KMS-11 (cell line): ENCODE results near the gene THEM4.

Experiments
- H2AFZ ChIP-seq: fragments of 200-600 bp; sonication (generic); 2 replicates; pipeline ENCODE4 v1.6.1; 2016; ENCODE audit warnings: antibody characterized with exemption, mixed run types, low read depth
- H3K27ac ChIP-seq: fragments of 200-600 bp; sonication (generic); 2 replicates; pipeline ENCODE4 v1.6.1; 2016; ENCODE audit warnings: mild to moderate bottlenecking, mixed run types
- H3K27me3 ChIP-seq: fragments of 200-600 bp; sonication (generic); 2 replicates; pipeline ENCODE4 v1.6.1; 2017; ENCODE audit warnings: mild to moderate bottlenecking, low read depth, mixed run types, moderate library complexity; ENCODE audit not compliant: insufficient read depth
- H3K36me3 ChIP-seq: fragments of 200-600 bp; sonication (generic); 2 replicates; pipeline ENCODE4 v1.6.1; 2017; ENCODE audit warnings: mild to moderate bottlenecking, mixed run types; ENCODE audit not compliant: insufficient read depth
- H3K4me1 ChIP-seq: fragments of 200-600 bp; sonication (generic); 2 replicates; pipeline ENCODE4 v1.6.1; 2016; ENCODE audit warnings: mild to moderate bottlenecking, low read depth, mixed run types; ENCODE audit not compliant: poor library complexity, severe bottlenecking
- H3K4me2 ChIP-seq: fragments of 200-600 bp; sonication (generic); 2 replicates; pipeline ENCODE4 v1.7.0; 2016; ENCODE audit warnings: mild to moderate bottlenecking, mixed run types
- H3K4me3 ChIP-seq: fragments of 200-600 bp; sonication (generic); IDR thresholded peaks from 2 replicates; pipeline ENCODE4 v1.6.1; 2017; ENCODE audit warnings: low read depth, low read length, mixed read lengths; ENCODE audit not compliant: insufficient read depth
- H3K79me2 ChIP-seq: fragments of 200-600 bp; sonication (generic); 2 replicates; pipeline ENCODE4 v1.6.1; 2016; ENCODE audit warnings: low read depth, mixed run types; ENCODE audit not compliant: insufficient read depth
- H3K9ac ChIP-seq: fragments of 200-600 bp; sonication (generic); 2 replicates; pipeline ENCODE4 v1.6.1; 2016; ENCODE audit warnings: mild to moderate bottlenecking, mixed run types
- H4K20me1 ChIP-seq: fragments of 200-600 bp; sonication (generic); 2 replicates; pipeline ENCODE4 v1.6.1; 2016; ENCODE audit warnings: mild to moderate bottlenecking, mixed run types; ENCODE audit not compliant: insufficient read depth
- TF ChIP-seq, protein P1 (sequence below): fragments of 200-600 bp; sonication (generic); conservative IDR thresholded peaks from 2 replicates; pipeline ENCODE4 v1.6.1; 2017; ENCODE audit warnings: low read depth, mild to moderate bottlenecking, antibody characterized with exemption, low read length, moderate library complexity, mixed read lengths

Gene THEM4

DNA sequence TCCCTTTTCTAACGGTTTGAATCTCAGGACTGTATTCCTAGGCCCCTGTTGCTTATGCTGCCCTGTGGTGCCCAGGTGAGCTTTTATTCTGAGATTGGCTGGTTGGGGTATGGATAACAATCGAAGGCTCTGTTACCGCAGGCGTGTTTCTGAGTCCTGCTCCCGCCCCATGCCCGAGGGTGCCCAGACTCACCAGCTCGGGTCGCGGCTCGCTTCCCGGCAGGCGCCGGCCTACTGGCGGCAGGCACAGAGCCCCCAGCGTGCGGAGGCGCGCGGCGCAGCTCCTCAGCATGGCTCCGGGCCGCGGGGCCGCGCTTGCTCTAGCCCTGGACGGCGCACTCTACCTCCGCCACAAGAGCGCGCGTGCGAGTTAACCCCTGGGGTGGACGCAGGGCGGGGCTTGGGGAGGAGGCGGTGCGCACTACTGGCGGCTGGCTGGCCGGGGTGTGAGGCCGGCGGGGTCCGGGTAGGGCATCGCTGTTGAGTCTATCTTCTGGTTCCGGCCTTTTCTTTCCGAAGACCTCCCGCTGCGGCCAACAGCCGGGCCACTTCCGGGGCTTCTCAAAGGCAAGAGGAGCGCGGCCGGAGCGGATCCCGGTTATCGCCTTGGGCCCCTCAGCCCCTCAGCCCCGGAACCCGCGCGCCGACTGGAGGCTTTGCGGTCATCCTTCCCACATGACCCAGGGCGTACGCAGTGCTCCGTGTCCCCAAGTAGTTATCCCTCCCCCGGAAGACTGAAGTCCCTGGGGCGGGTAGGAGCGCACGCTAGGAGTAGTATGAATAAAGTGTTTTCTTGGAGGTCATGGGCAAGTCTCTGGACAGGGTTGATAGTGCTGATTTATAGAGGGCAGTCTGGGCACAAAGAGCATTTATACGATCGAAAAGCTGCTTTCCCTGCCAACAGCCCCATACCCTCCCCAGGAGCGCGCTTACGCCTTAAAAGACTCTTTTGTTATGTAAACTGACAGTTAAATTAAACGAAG lies at the start of gene THEM4:
TSS of gene THEM4 (minus strand) at position 345 of the 983 bp plus-strand sequence. CDS start at position 292, 53 bp downstream.
- Histone ChIP-seq H3K9ac (peak within 1 kb of the TSS; percentile 71), H3K27me3 (no peaks in the 10 kb centered on the region), H2AFZ (peak within 1 kb of the TSS; percentile 91), H4K20me1 (no peaks in the 10 kb centered on the region), H3K4me1 (peaks cover 6% of the 10 kb centered on the region), H3K36me3 (no peaks in the 10 kb centered on the region), H3K4me3 (peak within 1 kb of the TSS; percentile 98), H3K4me2 (peak within 1 kb of the TSS; percentile 52), H3K27ac (peak within 1 kb of the TSS; percentile 55), H3K79me2 (peaks cover 7% of the 10 kb centered on the region; the same call in 1 of the 2 replicates)
- TF ChIP-seq, protein P1, sequence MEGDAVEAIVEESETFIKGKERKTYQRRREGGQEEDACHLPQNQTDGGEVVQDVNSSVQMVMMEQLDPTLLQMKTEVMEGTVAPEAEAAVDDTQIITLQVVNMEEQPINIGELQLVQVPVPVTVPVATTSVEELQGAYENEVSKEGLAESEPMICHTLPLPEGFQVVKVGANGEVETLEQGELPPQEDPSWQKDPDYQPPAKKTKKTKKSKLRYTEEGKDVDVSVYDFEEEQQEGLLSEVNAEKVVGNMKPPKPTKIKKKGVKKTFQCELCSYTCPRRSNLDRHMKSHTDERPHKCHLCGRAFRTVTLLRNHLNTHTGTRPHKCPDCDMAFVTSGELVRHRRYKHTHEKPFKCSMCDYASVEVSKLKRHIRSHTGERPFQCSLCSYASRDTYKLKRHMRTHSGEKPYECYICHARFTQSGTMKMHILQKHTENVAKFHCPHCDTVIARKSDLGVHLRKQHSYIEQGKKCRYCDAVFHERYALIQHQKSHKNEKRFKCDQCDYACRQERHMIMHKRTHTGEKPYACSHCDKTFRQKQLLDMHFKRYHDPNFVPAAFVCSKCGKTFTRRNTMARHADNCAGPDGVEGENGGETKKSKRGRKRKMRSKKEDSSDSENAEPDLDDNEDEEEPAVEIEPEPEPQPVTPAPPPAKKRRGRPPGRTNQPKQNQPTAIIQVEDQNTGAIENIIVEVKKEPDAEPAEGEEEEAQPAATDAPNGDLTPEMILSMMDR = no peak; the same call in 1 of the 2 replicates

DNA sequence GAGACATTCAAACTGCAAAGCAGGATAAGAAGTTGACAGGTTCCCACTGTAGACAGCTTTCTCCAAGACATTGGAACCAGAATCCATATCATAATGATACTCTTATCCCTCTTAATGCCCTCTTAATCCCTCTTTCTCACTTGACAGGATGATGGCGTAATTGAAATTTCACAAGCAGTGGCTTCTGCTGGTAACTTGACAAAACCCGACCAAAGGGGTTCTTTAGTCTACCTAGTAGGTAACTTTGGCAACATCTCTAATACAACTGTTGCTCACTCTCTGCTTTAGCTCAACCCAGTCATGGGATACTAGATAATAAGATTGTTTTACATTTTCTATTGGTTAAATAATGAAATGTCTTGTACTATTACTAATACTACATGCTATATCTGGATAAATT lies 49.6 kb upstream of the THEM4 start:
- H3K4me3 ChIP-seq = no peak overlapping the region
- no peaks in the 10 kb centered on the region for H3K36me3 ChIP-seq
- H3K4me2 ChIP-seq = no peak overlapping the region
- no peak overlapping the region for H2AFZ ChIP-seq
- no peak overlapping the region for H3K27ac ChIP-seq
- H4K20me1 ChIP-seq = no peaks in the 10 kb centered on the region
- H3K9ac ChIP-seq = no peak overlapping the region
- TF ChIP-seq, protein P1 = no peak
- H3K27me3 ChIP-seq = no peaks in the 10 kb centered on the region
- no peaks in the 10 kb centered on the region for H3K4me1 ChIP-seq
- H3K79me2 ChIP-seq = no peaks in the 10 kb centered on the region

DNA sequence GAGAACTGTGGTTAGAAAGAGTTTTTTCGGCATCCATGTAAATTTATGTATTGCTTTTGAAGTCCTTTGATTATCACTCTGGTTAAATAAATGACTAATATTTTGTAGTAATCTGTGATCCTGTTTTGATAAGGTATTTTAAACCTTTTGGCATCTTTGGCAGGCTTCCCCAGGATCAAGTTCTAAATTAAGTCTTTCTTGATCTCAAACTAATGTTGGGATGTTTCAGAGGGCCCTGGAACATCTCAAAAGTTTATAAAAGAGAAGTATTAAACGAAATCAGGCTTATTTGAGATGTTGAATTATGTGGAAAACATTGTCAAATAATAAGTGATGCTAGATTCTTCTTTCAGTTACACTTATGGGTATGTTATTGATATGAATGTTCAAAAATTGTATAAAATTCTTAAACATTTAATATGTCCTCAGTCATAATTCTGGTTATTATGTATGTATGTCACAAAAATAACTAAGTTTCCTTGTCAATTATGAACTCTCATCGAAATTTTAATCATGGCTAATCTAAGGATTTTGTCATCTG lies 47.7 kb upstream of the THEM4 start:
- no peak overlapping the region for H2AFZ ChIP-seq
- H3K9ac ChIP-seq = no peak overlapping the region
- no peaks in the 10 kb centered on the region for H3K27me3 ChIP-seq
- H3K36me3 ChIP-seq = no peaks in the 10 kb centered on the region
- no peaks in the 10 kb centered on the region for H4K20me1 ChIP-seq
- TF ChIP-seq, protein P1 = no peak
- H3K4me1 ChIP-seq = no peaks in the 10 kb centered on the region
- no peak overlapping the region for H3K27ac ChIP-seq
- H3K4me3 ChIP-seq = no peak overlapping the region
- H3K4me2 ChIP-seq = no peak overlapping the region
- H3K79me2 ChIP-seq = no peaks in the 10 kb centered on the region

DNA sequence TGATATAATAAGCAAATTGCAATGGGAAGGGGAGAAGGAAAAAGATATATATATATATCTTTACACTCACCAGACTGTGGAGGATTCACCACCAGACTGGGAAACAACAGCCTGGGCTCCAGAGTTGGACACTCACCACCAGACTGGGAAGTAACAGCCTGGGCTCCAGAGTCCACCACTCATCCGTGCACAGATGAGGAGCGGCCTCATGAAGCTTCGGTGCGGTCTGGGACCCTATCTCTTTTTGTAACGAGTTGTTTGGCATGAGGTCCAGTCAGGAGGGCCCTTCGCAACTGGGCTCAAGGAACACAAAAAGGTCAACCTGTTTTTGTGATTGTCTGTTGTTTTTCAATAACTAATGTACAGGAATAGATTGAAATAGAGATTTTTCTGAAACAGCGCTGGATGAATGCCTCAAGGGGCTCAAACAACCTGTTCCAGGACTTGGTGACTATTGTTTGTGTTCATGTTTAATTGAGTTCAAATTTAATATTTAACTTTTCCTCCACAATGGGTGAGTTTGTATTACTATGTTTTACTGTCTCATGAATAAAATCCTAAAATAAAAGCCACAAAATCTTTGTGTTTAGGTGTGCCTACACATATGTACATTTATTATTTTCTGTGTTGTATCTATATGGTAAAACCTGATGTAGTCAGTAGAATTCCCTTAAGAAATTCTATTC lies 44.2 kb upstream of the THEM4 start:
- Histone ChIP-seq H2AFZ (no peak overlapping the region), H3K4me3 (no peak overlapping the region), H3K27me3 (no peaks in the 10 kb centered on the region), H3K4me2 (no peak overlapping the region), H3K4me1 (no peaks in the 10 kb centered on the region), H3K27ac (no peak overlapping the region), H4K20me1 (no peaks in the 10 kb centered on the region), H3K9ac (no peak overlapping the region), H3K79me2 (no peaks in the 10 kb centered on the region), H3K36me3 (no peaks in the 10 kb centered on the region)
- TF ChIP-seq, protein P1 = no peak
